GM04503 (cell line): ENCODE results near the gene PLEKHA5.

Experiments used
- DNase-seq: peaks from one replicate; pipeline ENCODE4 v3.0.0-alpha.2; 2012; ENCODE audit warnings: low read depth

PLEKHA5 gene

DNA sequence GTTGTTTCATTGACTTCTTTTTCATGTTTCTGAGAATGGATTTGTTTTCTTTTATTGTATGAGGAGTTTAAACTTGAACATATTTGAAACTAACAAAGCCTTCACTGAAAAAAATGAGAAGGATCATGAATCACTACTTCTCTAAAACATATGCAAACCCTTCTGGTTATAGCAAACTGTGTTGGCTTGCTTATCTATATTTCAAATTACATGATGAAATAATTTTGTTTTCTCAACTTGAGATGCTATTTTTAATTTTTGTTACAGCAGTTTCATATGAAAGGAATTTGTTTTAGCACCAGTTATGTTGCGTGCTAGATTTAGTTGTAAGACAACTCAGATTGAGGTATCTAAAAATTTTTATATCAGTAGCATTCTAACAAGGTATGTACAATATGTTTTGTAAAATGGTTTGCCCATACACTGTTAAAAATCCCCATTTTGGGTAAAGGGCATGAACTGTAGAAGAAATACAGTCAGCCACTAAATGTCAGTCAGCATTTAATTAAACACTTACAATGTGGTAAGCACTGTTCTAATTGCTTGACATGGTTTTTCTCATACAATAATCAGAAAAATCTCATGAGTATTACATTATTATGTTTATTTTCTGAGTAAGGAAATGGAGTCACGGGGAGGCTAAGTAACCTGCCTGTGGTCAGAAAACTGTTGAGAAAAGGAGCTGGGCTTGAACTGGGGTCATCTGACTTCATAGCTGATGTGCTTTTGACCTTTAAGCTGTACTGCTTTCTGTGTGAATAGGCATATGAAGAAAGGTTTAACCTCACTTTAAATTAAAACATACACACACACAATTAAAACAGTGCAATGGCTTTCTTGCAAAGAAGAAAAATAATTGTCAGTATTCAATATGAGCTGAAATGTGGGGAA is 105.7 kb downstream of the PLEKHA5 start:
- DNase-seq, result no peak

DNA sequence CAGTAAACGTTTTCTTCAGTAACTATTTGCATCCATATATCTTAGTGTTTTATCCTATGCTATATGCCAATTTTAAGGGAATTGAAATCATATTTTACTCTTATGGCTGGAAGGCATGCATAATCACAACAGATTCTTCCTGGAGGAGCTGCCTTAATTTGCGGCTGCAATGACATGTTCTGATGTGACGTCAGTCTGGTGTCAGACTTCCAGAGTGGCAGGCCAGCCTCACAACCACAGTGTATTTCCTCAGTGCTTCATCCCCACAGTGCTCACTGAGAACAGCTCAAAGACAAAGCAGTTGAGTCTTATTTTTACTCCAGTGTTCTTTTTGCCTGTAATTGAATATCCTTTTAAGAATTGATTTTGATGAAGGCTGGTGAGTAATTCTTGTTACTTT is 107.1 kb downstream of the PLEKHA5 start:
- DNase-seq, result no peak

DNA sequence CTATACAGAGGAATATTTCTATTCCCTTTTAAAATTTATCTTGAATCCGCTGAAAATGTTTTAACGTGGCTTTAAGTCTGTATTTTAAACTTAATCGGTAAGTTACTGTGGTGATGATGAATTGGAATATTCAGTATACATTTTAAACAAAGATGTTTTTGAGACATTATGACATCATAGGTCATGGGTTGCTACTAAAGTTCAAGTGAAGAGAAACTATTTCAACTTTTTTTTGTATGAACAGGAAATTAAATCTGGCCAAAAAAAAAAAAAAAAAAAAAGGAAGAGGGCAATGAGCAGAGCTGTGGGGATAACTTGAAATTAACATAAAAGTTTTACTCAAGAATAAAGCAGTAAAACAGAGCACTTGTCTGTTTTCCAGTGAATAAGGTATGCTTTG is 109.0 kb downstream of the PLEKHA5 start:
- no peak for DNase-seq

DNA sequence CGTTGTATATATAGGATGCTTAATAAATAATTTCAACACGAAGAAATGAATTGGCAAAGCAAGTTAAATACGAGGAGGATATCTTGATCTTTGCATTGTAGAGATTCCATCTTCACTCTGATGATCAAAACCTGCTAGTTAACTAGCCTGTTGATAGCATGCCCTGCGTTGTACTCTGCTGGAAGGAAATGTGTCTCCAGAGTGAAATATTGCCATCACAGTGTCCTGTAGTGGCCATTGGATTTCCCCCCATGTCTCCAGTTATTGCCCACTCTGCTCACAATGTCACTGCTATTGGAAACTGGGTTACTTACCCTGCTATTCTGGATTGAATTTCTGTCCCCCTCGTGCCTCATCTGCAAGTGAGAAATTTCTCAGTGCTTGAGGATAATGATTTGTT is 109.6 kb downstream of the PLEKHA5 start:
- no peak for DNase-seq

DNA sequence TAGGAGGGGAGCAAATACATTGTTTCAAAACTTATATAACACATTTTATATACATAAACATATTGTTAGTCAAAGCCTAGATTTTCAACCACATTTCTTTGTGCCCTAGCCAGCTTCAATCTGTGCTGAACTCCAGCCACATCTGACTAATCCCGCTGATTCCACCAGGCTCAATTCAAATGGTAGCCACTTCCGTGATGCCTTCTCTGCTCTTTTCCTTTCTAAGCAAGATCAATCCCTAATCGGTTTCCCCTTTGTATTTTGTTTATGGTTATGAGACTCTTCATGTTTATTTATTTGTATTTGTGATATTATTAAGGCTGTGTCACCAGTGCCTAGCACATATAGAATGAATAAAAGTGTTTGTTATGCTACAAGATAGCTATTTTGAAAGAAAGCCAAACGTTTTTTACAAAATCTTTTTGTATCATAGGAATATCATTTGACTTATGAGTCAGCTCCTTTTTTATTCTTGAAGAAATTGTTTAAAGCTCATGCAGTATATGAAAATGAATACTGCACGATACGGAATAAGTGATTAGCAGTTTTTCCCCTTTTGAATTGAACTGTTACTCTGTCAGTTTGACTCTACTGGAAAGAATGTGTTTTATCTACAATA is 110.2 kb downstream of the PLEKHA5 start:
- DNase-seq, result no peak

DNA sequence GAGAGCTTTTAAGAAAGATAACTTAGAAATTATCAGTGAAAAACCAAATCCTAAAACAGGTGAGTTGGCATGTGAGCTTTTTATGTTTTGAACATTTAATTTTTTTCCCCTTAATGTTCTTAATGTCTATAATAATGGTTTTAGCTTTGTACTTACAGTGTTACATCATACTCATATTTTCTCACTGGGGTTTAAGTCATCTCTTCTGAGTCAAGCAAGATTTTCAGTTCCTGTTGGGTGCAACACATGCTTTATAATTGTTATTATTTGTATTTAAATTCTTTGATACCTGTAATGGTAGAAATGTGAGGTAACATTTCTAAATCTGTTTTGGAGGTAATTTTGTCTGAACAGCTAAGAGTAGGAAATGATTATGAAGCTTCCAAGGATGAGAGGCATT is 113.0 kb downstream of the PLEKHA5 start:
- no peak for DNase-seq

DNA sequence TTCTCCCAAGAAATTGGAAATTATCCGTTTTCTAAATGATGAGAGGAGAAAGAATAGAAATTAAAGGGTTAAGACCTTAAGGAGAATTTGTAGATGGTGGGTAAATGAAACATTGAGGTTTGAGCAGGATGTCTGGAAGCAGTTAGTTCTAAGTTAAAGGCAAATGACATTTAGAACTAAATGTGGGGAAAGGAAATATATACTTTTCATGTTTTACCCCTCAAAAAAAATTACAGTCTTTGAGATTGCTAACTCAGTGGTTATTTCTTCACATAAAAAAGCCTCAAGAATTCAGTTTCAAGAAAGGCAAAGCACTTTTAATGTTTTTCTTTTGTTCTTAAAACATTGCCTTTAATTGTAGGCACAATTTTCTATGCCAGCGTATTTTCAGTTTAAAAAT is 114.0 kb downstream of the PLEKHA5 start:
- no peak for DNase-seq

DNA sequence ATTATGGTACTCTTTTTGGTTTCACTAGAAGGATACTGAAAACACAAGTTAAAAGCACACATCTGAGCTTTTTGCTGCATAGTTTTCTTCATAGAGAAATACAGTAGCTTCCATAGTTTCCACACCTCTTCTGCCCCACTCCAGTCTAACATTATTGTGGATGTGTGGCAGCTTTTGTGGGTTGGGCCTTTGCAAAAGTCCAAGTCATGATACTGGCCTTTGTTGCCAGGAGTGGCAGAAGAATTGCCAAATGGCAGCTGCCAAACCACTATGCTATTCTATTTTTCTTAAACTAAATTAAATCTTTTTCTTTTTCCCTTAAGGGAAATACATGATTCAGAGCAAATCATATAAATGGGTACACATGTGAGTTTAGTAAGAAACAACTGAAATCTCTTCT is 114.8 kb downstream of the PLEKHA5 start:
- DNase-seq, result no peak

DNA sequence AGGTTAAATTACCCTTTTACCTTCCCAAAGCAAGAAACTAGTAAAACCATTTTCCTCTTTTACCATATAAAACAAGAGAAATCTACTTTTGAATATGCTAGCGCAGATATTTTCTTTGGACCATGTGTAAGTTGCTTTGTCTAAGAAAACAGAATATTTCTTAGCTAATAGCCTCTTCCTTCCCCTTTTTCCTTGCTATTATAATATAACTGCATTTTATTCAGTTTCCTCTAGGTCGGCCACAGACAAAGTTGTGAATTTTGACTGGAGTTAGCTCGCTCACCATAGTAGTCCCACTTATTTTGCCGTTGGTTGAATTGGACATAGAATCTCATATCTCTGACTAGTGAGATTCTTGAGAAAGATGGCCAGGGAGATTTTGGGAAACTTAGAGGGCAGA is 115.6 kb downstream of the PLEKHA5 start:
- no peak for DNase-seq

DNA sequence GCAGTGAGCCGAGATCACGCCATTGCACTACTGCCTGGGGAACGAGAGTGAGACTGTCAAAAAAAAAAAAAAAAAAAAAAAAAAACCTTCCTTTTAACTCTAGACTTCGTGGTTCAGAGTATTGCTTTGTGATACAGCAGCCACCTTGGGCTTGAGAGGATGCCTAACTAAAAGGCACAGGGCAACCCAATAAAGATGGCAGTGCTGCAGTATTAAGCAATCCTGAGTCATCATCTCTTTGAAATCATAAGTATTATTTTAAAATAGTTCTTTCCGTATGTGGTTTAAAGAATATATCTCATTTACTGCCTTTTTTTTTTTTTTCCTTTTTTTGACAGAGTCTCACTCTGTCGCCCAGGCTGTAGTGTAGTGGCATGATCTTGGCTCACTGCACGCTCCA is 116.1 kb downstream of the PLEKHA5 start:
- no peak for DNase-seq

DNA sequence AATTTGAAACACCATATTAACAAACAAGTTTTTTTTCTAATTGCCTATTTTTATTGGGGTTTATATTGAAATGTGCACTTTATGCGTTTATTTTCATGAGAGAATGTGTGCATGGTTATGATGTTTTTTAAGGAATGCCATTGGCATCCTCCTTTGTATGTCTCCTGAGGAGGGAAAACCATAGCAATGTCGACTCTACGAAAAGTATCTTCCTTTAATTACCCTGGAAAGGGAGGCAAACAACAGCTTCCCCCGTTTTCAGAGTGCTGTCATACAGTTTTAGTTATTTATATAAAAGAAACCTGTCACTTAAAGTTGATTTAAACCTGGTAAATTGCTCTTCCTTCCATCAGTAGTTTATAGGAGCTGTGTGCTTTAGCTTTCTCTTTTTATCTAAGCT is 117.4 kb downstream of the PLEKHA5 start:
- no peak for DNase-seq

DNA sequence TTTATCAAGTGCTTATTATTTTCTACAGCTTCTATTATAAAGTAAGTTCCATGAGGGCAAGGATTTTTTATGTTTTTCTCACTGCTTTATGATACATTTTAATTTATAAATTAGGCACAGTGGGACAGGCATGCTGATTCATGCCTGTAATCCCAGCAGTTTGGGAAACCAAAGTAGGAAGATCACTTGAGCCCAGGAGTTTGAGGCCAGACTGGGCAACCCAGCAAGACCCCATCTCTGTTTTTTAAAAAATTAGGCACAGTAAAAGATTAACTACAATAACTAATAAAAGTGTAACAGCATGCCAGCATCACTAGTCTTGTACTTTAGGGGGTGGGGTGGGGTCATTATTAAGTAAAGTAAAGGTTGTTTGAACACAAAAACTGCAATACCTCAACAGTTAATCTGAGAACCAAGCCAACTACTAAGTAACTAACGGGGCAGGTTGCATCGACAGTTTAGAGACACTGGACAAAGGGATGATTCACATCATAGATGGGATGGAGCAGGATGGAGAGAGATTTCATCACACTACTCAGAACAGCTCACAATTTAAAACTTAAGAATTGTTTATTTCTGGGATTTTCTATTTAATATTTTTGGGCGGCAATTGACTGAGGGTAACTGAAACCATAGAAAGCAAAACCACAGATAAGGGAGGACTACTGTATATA is 119.5 kb downstream of the PLEKHA5 start:
- DNase-seq, result no peak

DNA sequence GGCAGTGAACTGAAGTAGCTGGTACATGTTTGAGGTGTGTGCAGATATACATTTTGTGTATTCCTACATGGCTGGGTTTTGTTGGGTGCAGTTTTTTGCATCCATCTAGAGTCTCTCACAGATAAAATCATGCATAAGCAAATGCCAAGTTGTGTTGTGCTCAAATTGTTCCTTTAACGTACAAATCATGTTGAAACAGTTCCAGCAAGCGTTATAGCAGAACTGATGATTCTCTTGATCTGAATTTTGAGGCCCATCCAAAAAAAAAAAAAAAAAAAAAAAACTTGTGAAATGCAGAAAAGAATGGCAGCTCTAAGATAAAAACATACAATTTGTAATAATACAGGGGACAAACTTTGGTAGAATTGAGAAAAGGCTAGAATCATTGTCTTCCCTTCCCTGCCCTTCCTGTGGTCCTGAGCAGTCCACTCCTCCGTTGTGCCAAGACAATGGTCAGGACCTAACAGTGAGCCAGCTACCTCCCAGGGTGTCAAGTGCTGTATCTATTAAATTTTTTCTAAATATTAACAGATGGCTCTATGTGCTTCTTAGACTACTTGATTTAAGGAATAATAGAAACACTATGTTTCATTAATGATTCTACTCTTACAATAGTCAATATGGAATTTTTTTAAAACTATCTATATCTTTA is 122.1 kb downstream of the PLEKHA5 start:
- DNase-seq, result no peak

DNA sequence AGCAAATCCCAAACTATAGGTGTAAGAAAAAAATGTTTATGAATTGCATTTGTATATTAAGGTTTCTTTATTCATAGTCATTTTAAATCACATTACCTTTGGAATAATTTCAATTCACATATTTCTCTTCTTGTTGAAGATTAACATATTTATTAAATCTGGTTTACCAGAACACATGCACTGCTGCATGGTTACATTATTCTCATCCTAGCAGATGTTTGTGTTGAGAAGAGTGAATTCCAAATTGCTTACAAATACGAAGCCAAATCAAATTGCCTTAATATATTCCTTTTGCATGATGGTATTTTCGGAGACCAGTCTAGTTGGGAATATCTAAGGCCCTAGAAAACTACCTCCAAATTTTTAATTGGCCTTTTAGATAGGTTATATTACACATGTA is 130.6 kb downstream of the PLEKHA5 start:
- DNase-seq, result no peak

DNA sequence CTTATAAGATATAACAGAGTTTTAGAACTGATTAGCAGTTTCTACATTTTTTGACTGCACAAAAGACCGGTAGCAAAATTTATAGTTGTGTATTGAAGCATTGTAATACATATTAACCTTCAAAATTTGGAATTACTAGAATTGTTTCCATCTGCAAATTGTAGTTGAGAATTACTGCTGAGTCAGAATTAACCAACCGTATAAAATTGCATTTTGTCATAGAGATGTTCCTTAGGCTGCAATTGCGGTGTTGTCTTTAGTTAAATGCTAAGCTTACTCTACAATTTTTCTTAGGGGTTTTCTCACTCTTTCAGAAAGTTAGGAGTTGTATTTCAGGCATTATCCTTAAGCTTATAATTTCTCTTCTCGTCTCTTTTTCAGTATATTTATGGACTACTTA is 132.2 kb downstream of the PLEKHA5 start:
- no peak for DNase-seq

DNA sequence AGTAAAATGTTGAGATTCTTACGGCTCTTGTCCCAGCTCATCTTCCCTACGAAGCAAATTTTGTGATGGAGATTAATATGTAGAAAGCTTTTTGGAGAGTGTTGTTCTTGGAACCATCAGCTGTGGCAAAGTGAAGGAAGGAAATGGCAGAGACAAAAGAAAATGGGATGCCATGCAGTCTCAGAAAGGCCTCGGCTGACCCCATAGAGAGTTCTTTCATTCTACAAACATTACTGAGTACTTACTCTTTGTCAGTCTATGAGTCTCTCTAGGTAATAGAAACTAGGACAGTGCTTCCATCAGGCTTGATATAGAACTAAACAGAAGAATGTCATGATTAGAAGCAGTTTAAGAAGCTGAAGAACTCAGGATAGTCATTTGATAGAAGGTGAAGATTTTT is 134.1 kb downstream of the PLEKHA5 start:
- DNase-seq, result no peak

DNA sequence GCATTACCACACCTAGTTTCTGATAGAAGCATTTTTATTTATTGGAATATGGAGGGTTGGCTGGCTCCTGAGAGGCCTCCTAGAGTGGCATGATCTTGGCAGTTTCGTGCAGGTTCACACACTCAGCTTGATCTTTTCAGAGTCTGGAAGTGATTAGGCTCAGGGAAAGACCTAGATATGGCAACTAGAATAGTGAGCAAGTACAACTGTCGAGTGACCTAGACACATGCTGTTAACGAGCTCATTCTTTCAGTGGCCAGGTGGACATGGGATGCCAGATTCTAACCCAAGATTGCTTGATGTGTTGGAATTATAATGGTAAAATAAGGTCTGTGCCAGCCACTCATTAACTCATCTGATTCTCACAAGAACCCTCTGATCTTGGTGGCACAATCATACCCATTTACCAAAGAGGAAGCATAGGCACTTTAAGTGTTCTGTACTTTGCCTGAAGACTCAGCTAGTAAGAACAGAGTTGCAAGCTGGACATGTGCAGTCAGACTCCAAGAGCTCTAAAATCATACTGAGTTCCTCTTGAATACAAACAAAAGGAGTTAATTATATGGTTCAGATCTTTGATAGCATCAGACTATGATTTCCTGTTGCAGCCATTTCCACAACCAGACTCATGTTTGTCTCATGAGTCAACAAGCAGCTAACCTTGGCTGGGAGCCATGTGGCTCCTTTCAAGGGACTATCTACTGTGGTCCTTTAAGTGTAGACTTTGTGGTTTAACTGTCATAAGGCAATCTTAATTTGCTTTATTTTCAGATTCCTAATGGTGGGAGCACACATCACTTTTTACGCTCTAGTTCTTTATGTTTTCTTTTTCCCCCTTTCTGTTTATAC is 144.2 kb downstream of the PLEKHA5 start:
- peak; percentile 85 for DNase-seq

DNA sequence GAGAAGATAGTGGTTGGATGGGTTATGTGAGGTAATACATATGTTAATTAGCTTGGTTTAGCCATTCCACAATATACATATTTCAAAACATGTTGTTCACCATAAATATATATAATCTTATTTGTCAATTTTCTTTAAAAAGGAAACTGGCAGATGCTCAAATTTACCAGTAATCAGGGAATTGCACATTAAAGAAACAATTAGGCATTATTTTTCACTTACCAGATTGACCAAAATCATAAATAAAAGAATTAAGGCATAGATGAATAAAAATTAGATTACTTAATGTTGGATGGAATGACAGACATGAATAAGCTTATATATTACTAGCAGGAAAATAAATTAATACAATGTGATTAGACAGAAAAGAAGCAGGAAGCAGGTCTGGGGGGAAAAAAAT is 147.2 kb downstream of the PLEKHA5 start:
- no peak for DNase-seq

DNA sequence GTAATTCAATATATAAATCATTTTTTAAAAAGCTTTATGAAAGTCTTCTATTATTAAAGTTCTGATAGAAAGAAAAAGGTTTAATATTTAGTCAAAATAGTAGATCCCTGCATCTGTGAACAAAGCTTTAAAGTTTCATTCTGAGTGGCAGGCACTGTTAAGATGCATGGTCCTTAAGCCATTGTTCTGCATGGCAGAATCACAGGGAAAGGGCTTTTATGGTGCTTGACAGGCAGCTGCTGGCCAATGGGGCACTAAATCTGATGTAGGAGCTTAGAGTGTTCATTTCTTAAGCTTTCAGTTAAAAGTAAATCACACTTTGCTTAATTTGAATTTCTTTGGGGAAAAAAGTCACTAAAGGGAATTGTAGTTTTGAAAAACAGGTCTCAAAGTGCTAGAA is 148.2 kb downstream of the PLEKHA5 start:
- DNase-seq, result no peak

DNA sequence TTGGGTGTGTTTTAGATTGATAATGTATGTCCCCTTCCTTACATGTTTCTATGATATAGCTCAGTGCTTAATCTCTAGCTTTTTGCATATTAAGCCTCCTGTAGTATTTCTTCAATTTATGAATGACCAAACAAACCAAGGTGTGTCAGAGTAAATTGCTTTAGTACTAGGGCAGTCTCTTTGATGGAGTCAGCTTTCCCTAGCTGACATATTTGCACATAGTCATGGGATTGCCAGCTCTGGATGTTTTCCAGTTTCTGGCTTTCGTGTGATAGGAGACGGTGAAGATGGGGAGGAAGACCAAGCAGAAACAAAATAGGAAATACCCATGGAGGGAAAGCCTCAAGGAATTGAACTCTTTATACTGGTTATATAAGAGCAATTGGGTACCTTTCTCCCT is 148.9 kb downstream of the PLEKHA5 start:
- no peak for DNase-seq

DNA sequence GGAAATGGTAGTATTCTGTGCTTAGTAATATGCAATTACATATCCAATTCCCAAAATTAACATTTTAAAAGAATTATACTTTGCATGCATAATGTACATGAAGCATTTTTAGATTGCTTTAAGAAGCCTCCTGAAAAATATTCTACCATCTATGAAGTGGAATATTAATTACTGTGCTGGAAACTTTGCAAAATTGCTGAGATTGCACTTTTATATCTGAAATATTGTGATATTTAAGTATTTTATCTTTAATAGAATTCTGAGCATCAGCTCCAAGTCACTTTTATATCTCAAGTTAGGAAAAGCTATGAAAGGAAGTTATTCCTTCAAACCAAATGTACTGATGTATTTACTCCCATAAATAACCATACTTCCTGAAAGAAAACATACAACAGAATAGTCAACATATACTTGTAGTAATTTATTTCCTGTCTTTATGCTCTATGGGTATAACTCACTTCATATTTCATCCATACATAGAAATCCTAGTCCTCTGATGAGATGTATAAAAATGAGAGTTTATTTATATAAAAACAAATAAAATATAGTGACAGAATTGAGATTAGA is 152.7 kb downstream of the PLEKHA5 start:
- DNase-seq, result no peak
